ENCODE measurements around the gene WNT1.
A peak's percentile ranks its signal among the peaks of the same experiment; 100 is the strongest.

The WNT1 gene

GRCh38 chr12:48958049-48958388, 20.1 kb upstream of the WNT1 start:
- no peak for DNase-seq (ENCODE audit: low read depth)
- H3K4me3 ChIP-seq (ENCODE audit: control insufficient read depth, low read depth, low read length), result peak overlapping the region; percentile 98

GRCh38 chr12:48960834-48961233, 17.3 kb upstream of the WNT1 start:
- TF ChIP-seq, protein P1, sequence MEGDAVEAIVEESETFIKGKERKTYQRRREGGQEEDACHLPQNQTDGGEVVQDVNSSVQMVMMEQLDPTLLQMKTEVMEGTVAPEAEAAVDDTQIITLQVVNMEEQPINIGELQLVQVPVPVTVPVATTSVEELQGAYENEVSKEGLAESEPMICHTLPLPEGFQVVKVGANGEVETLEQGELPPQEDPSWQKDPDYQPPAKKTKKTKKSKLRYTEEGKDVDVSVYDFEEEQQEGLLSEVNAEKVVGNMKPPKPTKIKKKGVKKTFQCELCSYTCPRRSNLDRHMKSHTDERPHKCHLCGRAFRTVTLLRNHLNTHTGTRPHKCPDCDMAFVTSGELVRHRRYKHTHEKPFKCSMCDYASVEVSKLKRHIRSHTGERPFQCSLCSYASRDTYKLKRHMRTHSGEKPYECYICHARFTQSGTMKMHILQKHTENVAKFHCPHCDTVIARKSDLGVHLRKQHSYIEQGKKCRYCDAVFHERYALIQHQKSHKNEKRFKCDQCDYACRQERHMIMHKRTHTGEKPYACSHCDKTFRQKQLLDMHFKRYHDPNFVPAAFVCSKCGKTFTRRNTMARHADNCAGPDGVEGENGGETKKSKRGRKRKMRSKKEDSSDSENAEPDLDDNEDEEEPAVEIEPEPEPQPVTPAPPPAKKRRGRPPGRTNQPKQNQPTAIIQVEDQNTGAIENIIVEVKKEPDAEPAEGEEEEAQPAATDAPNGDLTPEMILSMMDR (conservative IDR thresholded peaks at IDR 0.05; ENCODE audit: control insufficient read depth, insufficient read depth, low read depth, low read length), result no peak
- DNase-seq (ENCODE audit: low read depth), result no peak
- H3K4me3 ChIP-seq (ENCODE audit: control insufficient read depth, low read depth, low read length), result no peak overlapping the region

More at GRCh38 chr12:48958049-48958388, 20.1 kb upstream of the WNT1 start:
- TF ChIP-seq, protein P1 (conservative IDR thresholded peaks at IDR 0.05; ENCODE audit: control insufficient read depth, insufficient read depth, low read depth, low read length), result no peak

DNA sequence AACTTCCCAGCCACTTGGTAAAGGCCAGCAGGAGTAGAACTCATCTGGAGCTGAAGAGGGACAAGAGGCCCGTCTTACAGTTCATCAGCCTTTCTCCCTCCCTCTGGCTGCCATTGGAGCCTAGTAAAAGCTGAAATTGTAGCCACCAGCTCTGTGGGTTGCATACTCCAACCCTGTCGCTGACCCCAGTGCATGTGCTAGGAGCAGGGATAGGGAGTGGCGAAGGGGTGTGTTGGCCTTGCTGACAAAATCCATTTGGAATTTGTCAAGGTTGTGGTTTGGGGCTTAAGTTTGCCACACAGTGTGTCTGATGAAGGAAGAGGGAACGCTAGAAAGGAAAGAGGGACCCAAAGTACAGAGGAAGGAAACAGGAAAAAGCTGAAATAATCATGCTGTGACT, 16.8 kb upstream of the WNT1 start:
- no peak for DNase-seq (ENCODE audit: low read depth)
- H3K4me3 ChIP-seq (ENCODE audit: control insufficient read depth, low read depth, low read length), result no peak overlapping the region
- TF ChIP-seq, protein P1 (conservative IDR thresholded peaks at IDR 0.05; ENCODE audit: control insufficient read depth, insufficient read depth, low read depth, low read length), result no peak

GRCh38 chr12:48961801-48962200, 16.3 kb upstream of the WNT1 start:
- no peak overlapping the region for H3K4me3 ChIP-seq (ENCODE audit: control insufficient read depth, low read depth, low read length)
- DNase-seq (ENCODE audit: low read depth), result peak; percentile 34
- TF ChIP-seq, protein P1 (conservative IDR thresholded peaks at IDR 0.05; ENCODE audit: control insufficient read depth, insufficient read depth, low read depth, low read length), result no peak

DNA sequence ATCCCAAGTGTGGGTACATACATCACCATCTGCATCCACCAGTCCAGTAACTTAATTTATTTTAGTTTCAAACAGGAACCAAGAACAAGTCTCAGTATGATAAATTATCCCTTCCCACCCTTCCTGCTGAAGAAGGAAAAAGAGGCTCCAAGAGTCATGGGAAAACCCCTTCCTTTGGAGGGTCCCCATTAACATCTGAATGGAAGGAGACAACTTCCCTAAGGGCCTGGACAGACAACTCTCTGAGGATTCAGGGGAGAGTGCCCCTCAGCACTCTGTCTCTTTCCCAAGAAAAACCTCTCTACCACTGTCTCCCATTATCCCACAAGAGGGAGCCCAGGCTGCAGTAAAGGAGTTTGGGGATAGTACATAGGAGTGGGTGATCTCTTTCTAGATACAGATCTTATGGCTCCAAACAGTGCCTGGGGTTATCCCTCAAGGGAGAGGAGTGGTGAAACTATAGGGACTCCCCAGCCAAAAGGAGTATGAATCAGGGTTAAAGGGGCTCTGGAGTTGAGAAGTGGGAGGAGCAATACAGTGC, 12.8 kb upstream of the WNT1 start:
- TF ChIP-seq, protein P1 (conservative IDR thresholded peaks at IDR 0.05; ENCODE audit: control insufficient read depth, insufficient read depth, low read depth, low read length), result peak; percentile 48
- DNase-seq (ENCODE audit: low read depth), result peak; percentile 40
- no peak overlapping the region for H3K4me3 ChIP-seq (ENCODE audit: control insufficient read depth, low read depth, low read length)

GRCh38 chr12:48966177-48966895, 11.8 kb upstream of the WNT1 start:
- no peak for DNase-seq (ENCODE audit: low read depth)
- no peak overlapping the region for H3K4me3 ChIP-seq (ENCODE audit: control insufficient read depth, low read depth, low read length)
- TF ChIP-seq, protein P1 (conservative IDR thresholded peaks at IDR 0.05; ENCODE audit: control insufficient read depth, insufficient read depth, low read depth, low read length), result no peak

Measured in fibroblast of mammary gland (primary cell).